ENCODE results near the gene EPX.
A peak's percentile ranks its signal among the peaks of the same experiment; 100 is the strongest.

Gene EPX

DNA sequence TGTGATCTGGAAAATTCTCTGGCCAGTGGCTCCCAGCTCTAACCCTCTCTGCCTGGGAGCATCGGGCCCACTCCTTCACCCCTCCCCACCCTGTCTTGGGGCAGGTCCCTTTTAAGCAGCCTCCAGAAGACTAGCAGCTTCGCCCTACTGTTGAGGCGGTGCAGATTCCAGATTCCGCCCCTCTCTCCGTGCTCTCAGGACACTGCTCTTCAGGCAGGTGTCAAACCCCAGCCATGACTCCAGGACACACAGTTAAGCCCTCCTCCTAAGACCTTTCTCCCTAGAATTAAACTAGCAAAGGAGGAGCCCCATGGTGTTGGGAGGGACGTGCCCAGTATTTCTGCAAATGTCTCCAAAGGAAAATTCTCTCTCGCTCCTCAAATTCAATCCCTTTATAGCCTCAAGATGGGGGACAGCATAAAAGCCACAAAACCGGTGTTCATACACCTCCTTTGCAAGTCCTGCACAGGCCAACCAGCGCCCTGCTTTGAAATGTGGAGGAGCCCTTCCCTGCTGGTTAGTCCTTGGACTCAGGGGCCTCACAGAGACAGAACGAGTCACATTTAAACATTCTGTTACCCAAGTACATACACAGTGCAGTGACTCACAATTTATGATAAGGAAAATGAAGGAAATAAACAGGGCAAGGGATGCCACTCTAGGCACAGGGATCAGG lies 53.0 kb downstream of the EPX start:
- Mint-ChIP-seq H3K27me3 (ENCODE audit: low read depth) (peaks cover 37% of the 10 kb centered on the region), H3K27ac (no peak overlapping the region), H3K9me3 (no peaks in the 10 kb centered on the region), H3K36me3 (ENCODE audit: low read depth) (no peaks in the 10 kb centered on the region), H3K4me3 (no peak overlapping the region), H3K4me1 (ENCODE audit: low read depth) (peaks cover 18% of the 10 kb centered on the region)
- no peak for DNase-seq (ENCODE audit: low spot score)

DNA sequence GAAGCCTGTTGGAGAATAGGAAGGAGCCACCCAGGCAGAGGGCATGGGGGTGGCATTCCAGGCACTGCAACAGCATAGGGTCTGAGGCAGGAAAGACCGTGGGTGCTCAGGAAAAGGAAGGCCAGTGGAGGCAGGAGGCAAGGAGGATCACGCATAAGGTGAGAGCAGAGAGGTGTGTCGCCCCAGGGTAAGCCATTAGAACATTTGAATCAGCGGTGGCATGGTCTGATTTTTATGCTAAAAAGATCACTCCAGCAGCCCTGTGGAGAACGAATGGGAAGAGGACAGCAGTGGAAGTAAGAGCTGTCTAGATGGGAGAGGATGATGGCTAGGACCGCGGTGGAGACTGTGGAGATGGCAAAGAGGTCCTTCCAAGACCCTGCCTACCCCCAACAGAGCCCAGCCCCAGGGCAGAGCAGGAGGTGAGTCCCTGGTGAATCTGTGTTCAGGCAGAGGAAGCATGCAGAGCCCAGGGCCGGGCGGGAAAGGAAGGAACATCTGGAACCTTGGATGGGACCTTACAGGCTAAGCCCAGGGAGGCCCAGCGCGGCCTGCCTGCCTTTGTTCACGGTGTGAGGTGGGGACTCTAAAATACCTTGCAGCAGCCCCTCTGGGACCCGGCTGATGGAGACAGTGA lies 53.7 kb downstream of the EPX start:
- H3K4me3 Mint-ChIP-seq, result no peak overlapping the region
- no peaks in the 10 kb centered on the region for H3K9me3 Mint-ChIP-seq
- no peaks in the 10 kb centered on the region for H3K36me3 Mint-ChIP-seq (ENCODE audit: low read depth)
- H3K27ac Mint-ChIP-seq, result no peak overlapping the region
- H3K27me3 Mint-ChIP-seq (ENCODE audit: low read depth), result peaks cover 33% of the 10 kb centered on the region
- peaks cover 18% of the 10 kb centered on the region for H3K4me1 Mint-ChIP-seq (ENCODE audit: low read depth)
- no peak for DNase-seq (ENCODE audit: low spot score)

DNA sequence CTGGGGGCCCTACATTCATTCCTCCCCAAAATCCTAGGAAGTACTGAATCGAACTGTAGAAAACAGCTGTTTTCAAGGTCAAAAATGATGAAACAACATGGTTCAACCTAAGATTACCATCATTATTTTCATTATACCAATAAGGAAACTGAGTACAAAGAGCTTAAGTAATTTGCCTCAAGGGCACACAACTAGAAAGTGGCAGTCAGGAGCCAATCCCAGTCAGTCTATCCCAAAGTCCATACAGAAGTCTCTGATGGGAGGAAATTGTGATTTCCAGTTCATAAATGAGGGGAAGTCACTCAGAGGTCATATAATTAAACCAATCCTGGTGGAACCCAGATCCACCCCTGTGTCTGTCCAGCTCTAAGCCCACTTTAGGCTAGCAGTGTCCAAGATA lies 54.3 kb downstream of the EPX start:
- no peak overlapping the region for H3K4me3 Mint-ChIP-seq
- no peaks in the 10 kb centered on the region for H3K9me3 Mint-ChIP-seq

DNA sequence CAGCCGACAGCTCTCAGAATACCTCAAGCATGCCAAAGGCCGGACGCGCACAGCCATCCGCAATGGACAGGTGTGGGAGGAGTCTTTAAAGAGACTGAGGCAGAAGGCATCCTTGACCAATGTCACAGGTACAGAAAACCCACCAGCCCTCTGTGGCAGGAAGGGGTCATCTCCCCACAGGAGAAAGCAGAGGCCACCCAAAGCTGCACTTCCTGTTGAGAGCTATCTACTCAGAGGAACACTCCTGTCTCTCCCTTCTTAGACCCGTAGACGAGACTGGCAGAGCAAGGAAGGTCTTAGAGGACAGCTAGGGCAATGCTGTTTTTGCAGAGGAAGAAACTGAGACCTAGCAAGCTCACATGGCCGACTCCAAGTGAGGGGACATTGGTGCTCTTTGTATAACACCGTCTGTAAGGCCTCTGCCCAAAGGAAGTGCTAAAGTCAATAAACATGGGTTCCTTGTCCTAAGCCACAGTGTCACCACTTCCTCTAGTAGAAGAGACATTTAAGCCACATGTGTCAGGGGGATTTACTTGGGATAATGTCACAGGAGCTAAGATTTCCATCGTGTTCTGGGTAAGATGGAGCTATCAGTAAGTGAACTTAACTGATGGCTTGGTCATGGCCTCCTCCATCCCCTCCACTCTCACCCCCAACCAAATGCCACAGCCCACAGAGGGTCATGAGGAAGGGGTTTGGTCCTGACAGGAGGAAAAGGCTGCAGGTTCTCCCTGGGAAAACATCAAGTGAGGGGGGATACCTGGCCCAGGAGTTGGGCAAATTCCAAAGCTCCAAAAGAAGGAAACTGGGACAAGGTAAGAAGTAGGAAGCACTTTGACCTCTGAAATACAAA lies 55.2 kb downstream of the EPX start:
- peaks cover 39% of the 10 kb centered on the region for H3K27me3 Mint-ChIP-seq (ENCODE audit: low read depth)

More for the DNA sequence above, 54.3 kb downstream of the EPX start:
- Mint-ChIP-seq H3K36me3 (ENCODE audit: low read depth) (no peaks in the 10 kb centered on the region), H3K4me1 (ENCODE audit: low read depth) (peaks cover 18% of the 10 kb centered on the region), H3K27me3 (ENCODE audit: low read depth) (peaks cover 32% of the 10 kb centered on the region), H3K27ac (no peak overlapping the region)
- no peak for DNase-seq (ENCODE audit: low spot score)

DNA sequence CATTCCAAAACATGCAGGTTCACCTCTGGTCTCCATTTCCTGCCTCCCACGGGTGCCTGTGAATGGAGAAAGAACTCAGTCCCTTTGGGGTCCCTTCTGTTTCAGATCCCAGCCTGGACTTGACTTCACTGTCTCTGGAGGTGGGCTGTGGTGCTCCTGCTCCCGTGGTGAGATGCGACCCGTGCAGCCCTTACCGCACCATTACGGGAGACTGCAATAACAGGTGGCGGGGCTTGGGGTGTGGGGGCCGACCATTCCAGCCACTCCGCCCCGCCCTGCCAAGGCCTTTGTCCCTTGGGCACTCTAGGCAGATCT lies 56.4 kb downstream of the EPX start:
- Mint-ChIP-seq H3K4me3 (peak overlapping the region; percentile 74), H3K9me3 (no peaks in the 10 kb centered on the region), H3K36me3 (ENCODE audit: low read depth) (no peaks in the 10 kb centered on the region), H3K27ac (no peak overlapping the region), H3K4me1 (ENCODE audit: low read depth) (peaks cover 16% of the 10 kb centered on the region), H3K27me3 (ENCODE audit: low read depth) (peaks cover 38% of the 10 kb centered on the region)
- no peak for DNase-seq (ENCODE audit: low spot score)

More for the DNA sequence above, 55.2 kb downstream of the EPX start:
- H3K4me3 Mint-ChIP-seq, result peak overlapping the region; percentile 19
- H3K9me3 Mint-ChIP-seq, result no peaks in the 10 kb centered on the region
- H3K36me3 Mint-ChIP-seq (ENCODE audit: low read depth), result no peaks in the 10 kb centered on the region
- peaks cover 18% of the 10 kb centered on the region for H3K4me1 Mint-ChIP-seq (ENCODE audit: low read depth)
- no peak for DNase-seq (ENCODE audit: low spot score)
- H3K27ac Mint-ChIP-seq, result peak overlapping the region; percentile 5

DNA sequence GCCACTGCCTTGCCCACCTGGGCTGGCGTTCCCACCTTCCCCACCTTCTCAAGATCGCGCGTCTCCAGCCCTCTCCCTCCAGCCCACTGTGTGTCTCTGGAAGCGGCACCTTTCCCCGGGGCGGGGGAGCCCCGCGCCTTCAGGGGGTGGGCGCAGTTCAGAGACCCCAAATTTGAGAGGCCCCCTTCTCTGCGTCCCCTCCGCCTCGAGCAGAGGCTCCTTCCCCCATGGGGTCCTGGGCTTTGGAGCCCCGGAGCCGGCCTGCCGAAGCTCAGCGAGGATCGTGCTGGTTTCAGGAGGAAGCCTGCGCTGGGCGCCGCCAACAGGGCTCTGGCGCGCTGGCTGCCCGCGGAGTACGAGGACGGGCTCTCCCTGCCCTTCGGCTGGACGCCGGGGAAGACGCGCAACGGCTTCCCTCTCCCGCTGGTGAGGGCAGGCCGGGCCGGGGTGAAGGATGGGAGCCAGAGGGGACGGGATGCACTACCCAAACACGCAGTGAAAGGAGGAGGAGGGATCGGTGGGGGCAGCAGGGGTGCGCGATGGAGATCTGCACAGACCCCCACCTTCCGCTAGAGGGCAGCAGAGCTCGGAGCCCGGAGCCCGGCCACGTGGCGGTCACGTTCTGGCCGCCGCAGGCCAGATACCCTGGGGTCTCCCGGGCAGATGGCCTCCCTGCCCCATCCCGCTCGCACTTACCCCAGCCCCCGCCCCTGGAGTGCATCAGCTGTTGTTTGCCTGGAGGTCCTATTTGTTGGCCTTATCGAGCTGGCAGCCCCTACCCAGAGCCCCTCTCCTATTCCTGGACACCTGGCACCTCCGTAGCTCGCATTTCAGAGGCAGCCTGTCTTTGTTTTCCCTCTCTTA lies 57.0 kb downstream of the EPX start:
- Mint-ChIP-seq H3K36me3 (ENCODE audit: low read depth) (no peaks in the 10 kb centered on the region), H3K27ac (no peak overlapping the region), H3K9me3 (no peaks in the 10 kb centered on the region), H3K4me1 (ENCODE audit: low read depth) (peaks cover 16% of the 10 kb centered on the region), H3K4me3 (peak overlapping the region; percentile 74), H3K27me3 (ENCODE audit: low read depth) (peaks cover 36% of the 10 kb centered on the region)
- DNase-seq (ENCODE audit: low spot score), result peak; percentile 66

DNA sequence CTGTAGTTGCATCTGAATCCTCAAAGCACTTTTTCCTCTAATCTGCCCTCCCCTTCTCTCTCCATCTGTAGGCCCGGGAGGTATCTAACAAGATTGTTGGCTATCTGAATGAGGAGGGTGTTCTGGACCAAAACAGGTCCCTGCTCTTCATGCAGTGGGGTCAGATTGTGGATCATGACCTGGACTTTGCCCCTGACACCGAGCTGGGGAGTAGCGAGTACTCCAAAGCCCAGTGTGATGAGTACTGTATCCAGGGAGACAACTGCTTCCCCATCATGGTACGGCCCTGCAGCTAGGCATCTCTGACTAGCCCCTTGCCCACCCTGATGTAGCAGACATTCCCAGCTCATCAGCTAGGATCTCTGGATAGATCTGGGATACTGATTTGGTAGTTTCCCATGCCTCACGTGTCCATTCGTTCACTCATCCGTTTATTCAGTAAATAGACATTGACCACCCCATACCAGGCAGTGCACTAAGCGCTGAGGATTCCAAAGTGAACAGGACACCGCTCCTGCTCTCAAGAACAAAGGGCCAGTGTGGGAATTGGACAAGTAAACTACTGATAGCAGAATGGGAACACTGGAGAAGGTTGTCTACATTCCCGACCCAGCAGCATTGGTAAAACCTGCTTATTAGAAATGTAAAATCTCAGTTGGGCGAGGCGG lies 58.0 kb downstream of the EPX start:
- Mint-ChIP-seq H3K4me3 (peak overlapping the region; percentile 74), H3K36me3 (ENCODE audit: low read depth) (no peaks in the 10 kb centered on the region)

DNA sequence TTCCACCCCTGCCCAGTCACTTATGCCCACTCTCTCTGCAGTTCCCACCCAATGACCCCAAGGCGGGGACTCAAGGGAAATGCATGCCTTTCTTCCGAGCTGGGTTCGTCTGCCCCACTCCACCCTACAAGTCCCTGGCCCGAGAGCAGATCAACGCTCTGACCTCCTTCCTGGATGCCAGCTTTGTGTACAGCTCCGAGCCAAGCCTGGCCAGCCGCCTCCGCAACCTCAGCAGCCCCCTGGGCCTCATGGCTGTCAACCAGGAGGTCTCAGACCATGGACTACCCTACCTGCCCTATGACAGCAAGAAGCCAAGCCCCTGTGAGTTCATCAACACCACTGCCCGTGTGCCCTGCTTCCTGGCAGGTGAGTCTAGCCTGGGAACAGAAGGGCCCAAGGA lies 59.6 kb downstream of the EPX start:
- Mint-ChIP-seq H3K4me1 (ENCODE audit: low read depth) (peaks cover 16% of the 10 kb centered on the region), H3K27me3 (ENCODE audit: low read depth) (peaks cover 39% of the 10 kb centered on the region), H3K36me3 (ENCODE audit: low read depth) (no peaks in the 10 kb centered on the region), H3K4me3 (no peak overlapping the region), H3K9me3 (no peaks in the 10 kb centered on the region), H3K27ac (no peak overlapping the region)
- no peak for DNase-seq (ENCODE audit: low spot score)

More for the DNA sequence above, 58.0 kb downstream of the EPX start:
- H3K9me3 Mint-ChIP-seq, result no peaks in the 10 kb centered on the region
- DNase-seq (ENCODE audit: low spot score), result no peak
- H3K27me3 Mint-ChIP-seq (ENCODE audit: low read depth), result peaks cover 40% of the 10 kb centered on the region
- H3K4me1 Mint-ChIP-seq (ENCODE audit: low read depth), result peaks cover 16% of the 10 kb centered on the region
- no peak overlapping the region for H3K27ac Mint-ChIP-seq

DNA sequence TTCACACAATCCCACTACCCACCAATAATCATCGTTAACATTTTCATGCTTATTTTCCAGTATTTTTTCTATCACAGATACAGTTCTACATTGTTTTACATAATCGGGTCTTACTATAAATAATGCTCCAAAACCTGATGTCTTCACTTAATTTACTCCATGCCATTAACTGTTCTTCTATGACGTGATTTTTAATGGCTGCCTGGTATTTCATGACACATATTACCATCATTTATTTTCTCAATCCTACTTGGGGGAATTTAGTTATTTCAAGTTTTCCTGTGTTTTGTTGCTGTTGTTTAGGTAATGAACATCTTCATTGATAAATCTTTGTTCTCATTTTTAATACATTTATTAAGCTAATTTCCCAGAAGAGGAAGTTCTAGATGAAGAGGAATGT lies 60.6 kb downstream of the EPX start:
- Mint-ChIP-seq H3K27ac (no peak overlapping the region), H3K4me1 (ENCODE audit: low read depth) (peaks cover 8% of the 10 kb centered on the region), H3K36me3 (ENCODE audit: low read depth) (no peaks in the 10 kb centered on the region), H3K27me3 (ENCODE audit: low read depth) (peaks cover 46% of the 10 kb centered on the region), H3K9me3 (no peaks in the 10 kb centered on the region), H3K4me3 (no peak overlapping the region)
- DNase-seq (ENCODE audit: low spot score), result no peak
